ENCODE results near the gene NUP210L. TPM values are rescaled to one million over a fixed set of nuclear protein-coding genes. Genes with fewer than 3 reads are reported as not detected.
"Not testable (repeated sequence)": the region's sequence is repeated elsewhere in the genome, so short reads cannot be mapped to it uniquely, and the experiment has no call there.

The NUP210L gene
- total RNA-seq, 4 donors from 2014 or later, result 0.18 TPM; not detected in 3

GRCh38 chr1:154141240-154141639 lies 13.6 kb downstream of the NUP210L start:
- TF ChIP-seq POLR2A (IDR thresholded peaks at IDR 0.05), result no peak
- TF ChIP-seq, protein P1, sequence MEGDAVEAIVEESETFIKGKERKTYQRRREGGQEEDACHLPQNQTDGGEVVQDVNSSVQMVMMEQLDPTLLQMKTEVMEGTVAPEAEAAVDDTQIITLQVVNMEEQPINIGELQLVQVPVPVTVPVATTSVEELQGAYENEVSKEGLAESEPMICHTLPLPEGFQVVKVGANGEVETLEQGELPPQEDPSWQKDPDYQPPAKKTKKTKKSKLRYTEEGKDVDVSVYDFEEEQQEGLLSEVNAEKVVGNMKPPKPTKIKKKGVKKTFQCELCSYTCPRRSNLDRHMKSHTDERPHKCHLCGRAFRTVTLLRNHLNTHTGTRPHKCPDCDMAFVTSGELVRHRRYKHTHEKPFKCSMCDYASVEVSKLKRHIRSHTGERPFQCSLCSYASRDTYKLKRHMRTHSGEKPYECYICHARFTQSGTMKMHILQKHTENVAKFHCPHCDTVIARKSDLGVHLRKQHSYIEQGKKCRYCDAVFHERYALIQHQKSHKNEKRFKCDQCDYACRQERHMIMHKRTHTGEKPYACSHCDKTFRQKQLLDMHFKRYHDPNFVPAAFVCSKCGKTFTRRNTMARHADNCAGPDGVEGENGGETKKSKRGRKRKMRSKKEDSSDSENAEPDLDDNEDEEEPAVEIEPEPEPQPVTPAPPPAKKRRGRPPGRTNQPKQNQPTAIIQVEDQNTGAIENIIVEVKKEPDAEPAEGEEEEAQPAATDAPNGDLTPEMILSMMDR (IDR thresholded peaks at IDR 0.05), result no peak
- no peak for DNase-seq
- Histone ChIP-seq H3K27me3 (no peaks in the 10 kb centered on the region), H3K4me1 (no peaks in the 10 kb centered on the region), H3K9me3 (no peaks in the 10 kb centered on the region), H3K27ac (no peak overlapping the region), H3K4me3 (no peak overlapping the region), H3K36me3 (no peaks in the 10 kb centered on the region)

DNA sequence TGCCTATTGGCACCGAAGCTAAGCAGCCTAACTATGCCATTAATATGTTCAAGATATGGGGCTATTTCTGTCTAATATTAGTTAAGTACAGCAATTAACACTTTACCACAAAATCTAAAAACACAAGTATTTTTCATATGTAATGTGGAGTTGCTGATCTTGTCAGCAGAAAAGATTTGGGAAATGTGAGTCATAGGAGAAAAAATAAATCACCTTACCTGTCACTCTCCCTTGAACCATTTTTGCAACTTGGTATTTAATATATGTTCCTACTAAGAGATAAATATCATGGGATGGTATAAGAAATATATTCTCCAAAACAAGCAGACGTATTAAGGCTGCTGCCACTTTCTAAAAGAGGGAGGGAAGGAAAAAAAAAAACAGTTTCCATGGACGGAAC lies 17.0 kb downstream of the NUP210L start:
- no peaks in the 10 kb centered on the region for H3K4me1 ChIP-seq
- H3K27me3 ChIP-seq, result no peaks in the 10 kb centered on the region
- no peaks in the 10 kb centered on the region for H3K9me3 ChIP-seq
- H3K27ac ChIP-seq, result no peak overlapping the region
- TF ChIP-seq, protein P1 (IDR thresholded peaks at IDR 0.05), result no peak
- TF ChIP-seq POLR2A (IDR thresholded peaks at IDR 0.05), result no peak
- H3K36me3 ChIP-seq, result no peaks in the 10 kb centered on the region
- no peak overlapping the region for H3K4me3 ChIP-seq
- no peak for DNase-seq

DNA sequence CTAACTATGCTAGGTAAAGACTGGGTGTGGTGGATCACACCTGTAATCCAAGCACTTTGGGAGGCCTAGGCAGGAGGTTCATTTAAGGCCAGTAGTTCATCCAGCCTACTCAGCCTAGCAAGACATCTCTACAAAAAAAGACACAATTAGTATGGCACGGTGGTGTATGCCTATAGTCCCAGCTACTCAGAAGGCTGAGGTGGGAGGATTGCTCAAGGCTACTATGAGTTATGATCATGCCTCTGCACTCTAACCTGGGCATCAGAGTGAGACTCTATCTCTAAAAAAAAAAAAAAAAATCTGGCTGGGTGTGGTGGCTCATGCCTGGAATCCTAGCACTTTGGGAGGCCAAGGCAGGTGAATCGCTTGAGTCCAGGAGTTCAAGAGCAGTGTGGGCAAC lies 21.6 kb downstream of the NUP210L start:
- H3K27me3 ChIP-seq, result no peaks in the 10 kb centered on the region
- H3K9me3 ChIP-seq, result no peaks in the 10 kb centered on the region
- no peak overlapping the region for H3K4me3 ChIP-seq
- no peaks in the 10 kb centered on the region for H3K4me1 ChIP-seq
- H3K36me3 ChIP-seq, result no peaks in the 10 kb centered on the region
- no peak for TF ChIP-seq POLR2A (IDR thresholded peaks at IDR 0.05)
- TF ChIP-seq, protein P1 (IDR thresholded peaks at IDR 0.05), result no peak
- DNase-seq, result no peak
- H3K27ac ChIP-seq, result no peak overlapping the region

DNA sequence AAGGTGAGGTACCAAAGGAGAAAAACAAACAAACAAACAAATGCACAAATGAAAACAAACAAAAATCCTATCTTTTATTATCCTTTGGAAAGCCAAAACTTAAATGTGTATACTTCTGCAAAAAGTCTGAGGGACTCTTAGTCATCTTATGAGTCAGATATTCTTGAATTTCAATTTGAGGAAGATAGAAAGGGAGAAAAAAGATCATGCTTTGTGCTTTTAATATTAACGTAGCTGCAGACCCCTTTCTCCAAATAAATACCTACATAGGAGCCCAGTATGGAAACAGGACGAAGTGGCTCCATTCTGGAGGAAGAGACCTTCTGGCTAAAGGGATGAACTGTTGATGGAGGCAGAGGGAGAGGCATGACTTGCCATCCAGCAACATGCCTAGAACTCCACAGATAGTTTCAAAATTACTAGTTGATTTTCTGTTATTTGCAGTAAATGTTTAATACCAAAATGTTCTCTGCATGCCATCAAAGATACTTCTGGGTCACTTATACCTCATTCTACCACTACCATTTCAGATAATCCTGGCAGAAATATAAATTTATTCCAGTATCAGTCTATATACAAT lies 25.4 kb downstream of the NUP210L start:
- no peaks in the 10 kb centered on the region for H3K36me3 ChIP-seq
- TF ChIP-seq, protein P1 (IDR thresholded peaks at IDR 0.05), result no peak
- H3K27ac ChIP-seq, result no peak overlapping the region
- H3K4me1 ChIP-seq, result no peaks in the 10 kb centered on the region
- DNase-seq, result no peak
- H3K4me3 ChIP-seq, result no peak overlapping the region
- no peaks in the 10 kb centered on the region for H3K9me3 ChIP-seq
- no peaks in the 10 kb centered on the region for H3K27me3 ChIP-seq

GRCh38 chr1:154123205-154123604 lies 31.7 kb downstream of the NUP210L start:
- H3K27me3 ChIP-seq, H3K4me3 ChIP-seq: not testable (repeated sequence)

GRCh38 chr1:154117642-154118041 lies 37.2 kb downstream of the NUP210L start:
- no peaks in the 10 kb centered on the region for H3K36me3 ChIP-seq
- no peak for TF ChIP-seq POLR2A (IDR thresholded peaks at IDR 0.05)
- TF ChIP-seq, protein P1 (IDR thresholded peaks at IDR 0.05), result no peak
- no peaks in the 10 kb centered on the region for H3K4me1 ChIP-seq
- no peak overlapping the region for H3K27ac ChIP-seq
- no peak overlapping the region for H3K4me3 ChIP-seq
- DNase-seq, result no peak
- no peaks in the 10 kb centered on the region for H3K9me3 ChIP-seq
- no peaks in the 10 kb centered on the region for H3K27me3 ChIP-seq

More at GRCh38 chr1:154123205-154123604, 31.7 kb downstream of the NUP210L start:
- H3K27ac ChIP-seq, H3K4me1 ChIP-seq, DNase-seq, H3K9me3 ChIP-seq, H3K36me3 ChIP-seq: not testable (repeated sequence)
